ENCODE data around the gene DRC3.

GRCh38 chr17:17964710-17965109 is 8.0 kb upstream of the DRC3 start:
- no peak for TF ChIP-seq CTCF (IDR thresholded peaks at IDR 0.05)
- no peak for TF ChIP-seq ZFX (IDR thresholded peaks at IDR 0.05; ENCODE audit: borderline replicate concordance)
